ENCODE measurements around the gene ADO.

Gene ADO

GRCh38 chr10:62817766-62818425, 13.4 kb downstream of the ADO start:
- TF ChIP-seq CTCF (conservative IDR thresholded peaks at IDR 0.05; ENCODE audit: control insufficient read depth, insufficient read depth, low read depth, low read length): peak; percentile 43
- peak overlapping the region; percentile 53 for H3K4me3 ChIP-seq (ENCODE audit: control insufficient read depth, low read depth, low read length)
- DNase-seq (ENCODE audit: low read depth): peak; percentile 60

- H3K4me3 ChIP-seq (ENCODE audit: control insufficient read depth, low read depth, low read length): peak overlapping the region; percentile 6
- no peak for TF ChIP-seq CTCF (conservative IDR thresholded peaks at IDR 0.05; ENCODE audit: control insufficient read depth, insufficient read depth, low read depth, low read length)
- DNase-seq (ENCODE audit: low read depth): no peak
Measured at GRCh38 chr10:62818426-62819011, 14.0 kb downstream of the ADO start.

- H3K4me3 ChIP-seq (ENCODE audit: control insufficient read depth, low read depth, low read length): no peak overlapping the region
- DNase-seq (ENCODE audit: low read depth): peak; percentile 25
- TF ChIP-seq CTCF (conservative IDR thresholded peaks at IDR 0.05; ENCODE audit: control insufficient read depth, insufficient read depth, low read depth, low read length): no peak
Measured at GRCh38 chr10:62819141-62819920, 14.8 kb downstream of the ADO start.

- no peak for TF ChIP-seq CTCF (conservative IDR thresholded peaks at IDR 0.05; ENCODE audit: control insufficient read depth, insufficient read depth, low read depth, low read length)
- no peak for DNase-seq (ENCODE audit: low read depth)
- H3K4me3 ChIP-seq (ENCODE audit: control insufficient read depth, low read depth, low read length): no peak overlapping the region
Measured at GRCh38 chr10:62820586-62820985, 16.1 kb downstream of the ADO start.

GRCh38 chr10:62826273-62826672, 21.8 kb downstream of the ADO start:
- DNase-seq (ENCODE audit: low read depth): no peak

GRCh38 chr10:62829622-62830021, 25.1 kb downstream of the ADO start:
- no peak overlapping the region for H3K4me3 ChIP-seq (ENCODE audit: control insufficient read depth, low read depth, low read length)
- no peak for TF ChIP-seq CTCF (conservative IDR thresholded peaks at IDR 0.05; ENCODE audit: control insufficient read depth, insufficient read depth, low read depth, low read length)
- no peak for DNase-seq (ENCODE audit: low read depth)

More at GRCh38 chr10:62826273-62826672, 21.8 kb downstream of the ADO start:
- no peak overlapping the region for H3K4me3 ChIP-seq (ENCODE audit: control insufficient read depth, low read depth, low read length)
- TF ChIP-seq CTCF (conservative IDR thresholded peaks at IDR 0.05; ENCODE audit: control insufficient read depth, insufficient read depth, low read depth, low read length): no peak

Measured in fibroblast of mammary gland (primary cell).